Subcutaneous abdominal adipose tissue (tissue), 5 donors: ENCODE measurements around the gene DCC.

Source experiments
- H3K27ac ChIP-seq: one replicate; pipeline ENCODE4 v1.7.0; 2013; ENCODE audit warnings: low read depth, mild to moderate bottlenecking, inconsistent platforms, low read length, moderate library complexity
- H3K27me3 ChIP-seq, 5 donors: one replicate each; pipeline ENCODE4 v1.7.0; 2013; ENCODE audit warnings: low read length in 5 of 5, inconsistent platforms in 1 of 5; ENCODE audit not compliant: control insufficient read depth in 5 of 5, insufficient read depth in 4 of 5
- H3K36me3 ChIP-seq, 5 donors: one replicate each; pipeline ENCODE4 v1.7.0; 2013; ENCODE audit warnings: low read length in 5 of 5; ENCODE audit not compliant: control insufficient read depth in 5 of 5, insufficient read depth in 5 of 5
- H3K4me1 ChIP-seq, 5 donors: one replicate each; pipeline ENCODE4 v1.7.0; 2013; ENCODE audit warnings: low read length in 5 of 5, mild to moderate bottlenecking in 3 of 5, moderate library complexity in 1 of 5; ENCODE audit not compliant: control insufficient read depth in 5 of 5, insufficient read depth in 5 of 5
- H3K4me3 ChIP-seq, 5 donors: one replicate each; pipeline ENCODE4 v1.7.0; 2013; ENCODE audit warnings: low read length in 5 of 5, low read depth in 1 of 5
- H3K9ac ChIP-seq, 5 donors: one replicate each; pipeline ENCODE4 v1.7.0; 2013; ENCODE audit warnings: low read length in 5 of 5, mild to moderate bottlenecking in 4 of 5, moderate library complexity in 3 of 5
- H3K9me3 ChIP-seq, 5 donors: one replicate each; pipeline ENCODE4 v1.7.0; 2013; ENCODE audit warnings: low read length in 5 of 5; ENCODE audit not compliant: control insufficient read depth in 5 of 5
- donor health status: healthy.
- donor health status: healthy.
- donor health status: healthy.
- donor health status: healthy.
- donor health status: healthy.

Gene DCC

GRCh38 chr18:52435301-52435700 lies 95.3 kb downstream of the DCC start:
- H3K9me3 ChIP-seq: no peaks in the 10 kb centered on the region
- no peaks in the 10 kb centered on the region for H3K27me3 ChIP-seq
- no peak overlapping the region for H3K4me3 ChIP-seq
- H3K9ac ChIP-seq: no peak overlapping the region
- no peaks in the 10 kb centered on the region for H3K4me1 ChIP-seq
- no peak overlapping the region for H3K27ac ChIP-seq
- H3K36me3 ChIP-seq: no peaks in the 10 kb centered on the region

- Histone ChIP-seq H3K4me3 (no peak overlapping the region), H3K9ac (no peak overlapping the region), H3K36me3 (no peaks in the 10 kb centered on the region), H3K9me3 (no peaks in the 10 kb centered on the region), H3K27ac (no peak overlapping the region), H3K27me3 (no peaks in the 10 kb centered on the region), H3K4me1 (no peaks in the 10 kb centered on the region)
Measured at GRCh38 chr18:52437161-52437560, 97.2 kb downstream of the DCC start.

- Histone ChIP-seq H3K36me3 (no peaks in the 10 kb centered on the region), H3K9ac (no peak overlapping the region), H3K9me3 (no peaks in the 10 kb centered on the region), H3K27ac (no peak overlapping the region), H3K4me3 (no peak overlapping the region), H3K4me1 (no peaks in the 10 kb centered on the region), H3K27me3 (no peaks in the 10 kb centered on the region)
Measured at GRCh38 chr18:52439457-52439856, 99.5 kb downstream of the DCC start.

GRCh38 chr18:52441794-52442193 lies 101.8 kb downstream of the DCC start:
- Histone ChIP-seq H3K9ac (no peak overlapping the region), H3K27me3 (no peaks in the 10 kb centered on the region), H3K9me3 (no peaks in the 10 kb centered on the region), H3K4me1 (no peaks in the 10 kb centered on the region), H3K4me3 (no peak overlapping the region), H3K36me3 (no peaks in the 10 kb centered on the region), H3K27ac (no peak overlapping the region)

- Histone ChIP-seq H3K9me3 (no peaks in the 10 kb centered on the region), H3K36me3 (no peaks in the 10 kb centered on the region), H3K9ac (no peak overlapping the region), H3K27ac (no peak overlapping the region), H3K27me3 (no peaks in the 10 kb centered on the region), H3K4me3 (no peak overlapping the region), H3K4me1 (no peaks in the 10 kb centered on the region)
Measured at GRCh38 chr18:52442686-52443085, 102.7 kb downstream of the DCC start.

- H3K36me3 ChIP-seq: no peaks in the 10 kb centered on the region
- no peak overlapping the region for H3K4me3 ChIP-seq
- no peaks in the 10 kb centered on the region for H3K27me3 ChIP-seq
- no peak overlapping the region for H3K27ac ChIP-seq
- H3K9ac ChIP-seq: no peak overlapping the region
- H3K9me3 ChIP-seq: no peaks in the 10 kb centered on the region
- no peaks in the 10 kb centered on the region for H3K4me1 ChIP-seq
Measured at GRCh38 chr18:52451256-52451655, 111.3 kb downstream of the DCC start.

- Histone ChIP-seq H3K27ac (no peak overlapping the region), H3K27me3 (no peaks in the 10 kb centered on the region), H3K4me1 (no peaks in the 10 kb centered on the region), H3K9ac (no peak overlapping the region), H3K4me3 (no peak overlapping the region), H3K9me3 (no peaks in the 10 kb centered on the region), H3K36me3 (no peaks in the 10 kb centered on the region)
Measured at GRCh38 chr18:52451851-52452250, 111.9 kb downstream of the DCC start.

- no peak overlapping the region for H3K27ac ChIP-seq
- H3K4me3 ChIP-seq: no peak overlapping the region
- no peaks in the 10 kb centered on the region for H3K9me3 ChIP-seq
- H3K36me3 ChIP-seq: no peaks in the 10 kb centered on the region
- H3K4me1 ChIP-seq: no peaks in the 10 kb centered on the region
- H3K27me3 ChIP-seq: no peaks in the 10 kb centered on the region
- H3K9ac ChIP-seq: no peak overlapping the region
Measured at GRCh38 chr18:52452427-52452826, 112.4 kb downstream of the DCC start.

GRCh38 chr18:52459890-52460289 lies 119.9 kb downstream of the DCC start:
- Histone ChIP-seq H3K9me3 (no peaks in the 10 kb centered on the region), H3K27ac (no peak overlapping the region), H3K27me3 (no peaks in the 10 kb centered on the region), H3K4me1 (no peaks in the 10 kb centered on the region), H3K36me3 (no peaks in the 10 kb centered on the region), H3K4me3 (no peak overlapping the region), H3K9ac (no peak overlapping the region)

- no peaks in the 10 kb centered on the region for H3K4me1 ChIP-seq
- H3K27me3 ChIP-seq: peaks cover 0 to 3% (median 0%) of the 10 kb centered on the region in 5 donors
- no peak overlapping the region for H3K4me3 ChIP-seq
- no peak overlapping the region for H3K9ac ChIP-seq
- H3K36me3 ChIP-seq: no peaks in the 10 kb centered on the region
- no peaks in the 10 kb centered on the region for H3K9me3 ChIP-seq
- no peak overlapping the region for H3K27ac ChIP-seq
Measured at GRCh38 chr18:52462853-52463252, 122.9 kb downstream of the DCC start.

- Histone ChIP-seq H3K9me3 (no peaks in the 10 kb centered on the region), H3K9ac (no peak overlapping the region), H3K4me1 (no peaks in the 10 kb centered on the region), H3K36me3 (no peaks in the 10 kb centered on the region), H3K27ac (no peak overlapping the region), H3K4me3 (no peak overlapping the region), H3K27me3 (peaks cover 0 to 3% (median 0%) of the 10 kb centered on the region in 5 donors)
Measured at GRCh38 chr18:52465391-52465790, 125.4 kb downstream of the DCC start.
